Right atrium auricular region (tissue), 2 donors: ENCODE measurements around the gene HEY2. TPM values are rescaled to one million over a fixed set of nuclear protein-coding genes. Genes with fewer than 3 reads are reported as not detected.

Experiments used
- DNase-seq: peaks from one replicate; pipeline ENCODE4 v3.0.0-alpha.2; 2019; ENCODE audit warnings: low spot score
- H3K27ac ChIP-seq, 2 donors: fragments of 200-600 bp; sonication (generic); 1 replicate in 1 of 2; 2 replicates in 1 of 2; pipeline ENCODE4 v1.5.1; 2016 to 2019
- H3K27me3 ChIP-seq, 2 donors: fragments of 200-600 bp; sonication (generic); one replicate each; pipeline versions ENCODE4 v1.5.1 to v1.6.0; 2017 to 2019
- H3K36me3 ChIP-seq: fragments of 200-600 bp; sonication (generic); one replicate; pipeline ENCODE4 v1.5.1; 2016
- H3K4me1 ChIP-seq, 2 donors: fragments of 200-600 bp; sonication (generic); one replicate each; pipeline versions ENCODE4 v1.5.1 to v1.6.0; 2017 to 2019
- H3K4me3 ChIP-seq, 2 donors: fragments of 200-600 bp; sonication (generic); 1 replicate in 1 of 2; 2 replicates in 1 of 2; pipeline ENCODE4 v1.5.1; 2017 to 2019; ENCODE audit warnings: mild to moderate bottlenecking in 1 of 2, moderate library complexity in 1 of 2
- H3K9me3 ChIP-seq, 2 donors: fragments of 200-600 bp; sonication (generic); one replicate each; pipeline ENCODE4 v1.5.1; 2019
- CTCF ChIP-seq, 2 donors: fragments of 200-600 bp; sonication (generic); IDR thresholded peaks; one replicate each; pipeline ENCODE4 v1.5.1; 2019; ENCODE audit warnings: antibody characterized with exemption in 2 of 2
- total RNA-seq, 2 donors: library from RNA; depleted of rRNA; stranded (reverse); fragments of >200 nt; gene quantifications; one replicate each; pipeline ENCODE4 v1.1.0, GENCODE V29; 2016

HEY2 gene
- total RNA-seq, 2 donors from 2014 or later = 1.8 to 2.7 TPM

GRCh38 chr6:125780540-125781313 is 31.3 kb downstream of the HEY2 start:
- no peak for TF ChIP-seq CTCF (IDR thresholded peaks at IDR 0.05)
- no peaks in the 10 kb centered on the region for H3K9me3 ChIP-seq
- H3K36me3 ChIP-seq = no peaks in the 10 kb centered on the region
- no peaks in the 10 kb centered on the region for H3K27me3 ChIP-seq
- DNase-seq = peak; percentile 68
- H3K4me1 ChIP-seq = peaks cover 0 to 8% of the 10 kb centered on the region in 2 donors
- H3K27ac ChIP-seq = peak overlapping the region; percentile 93 to 97
- peak overlapping the region; percentile 54 to 65 for H3K4me3 ChIP-seq

DNA sequence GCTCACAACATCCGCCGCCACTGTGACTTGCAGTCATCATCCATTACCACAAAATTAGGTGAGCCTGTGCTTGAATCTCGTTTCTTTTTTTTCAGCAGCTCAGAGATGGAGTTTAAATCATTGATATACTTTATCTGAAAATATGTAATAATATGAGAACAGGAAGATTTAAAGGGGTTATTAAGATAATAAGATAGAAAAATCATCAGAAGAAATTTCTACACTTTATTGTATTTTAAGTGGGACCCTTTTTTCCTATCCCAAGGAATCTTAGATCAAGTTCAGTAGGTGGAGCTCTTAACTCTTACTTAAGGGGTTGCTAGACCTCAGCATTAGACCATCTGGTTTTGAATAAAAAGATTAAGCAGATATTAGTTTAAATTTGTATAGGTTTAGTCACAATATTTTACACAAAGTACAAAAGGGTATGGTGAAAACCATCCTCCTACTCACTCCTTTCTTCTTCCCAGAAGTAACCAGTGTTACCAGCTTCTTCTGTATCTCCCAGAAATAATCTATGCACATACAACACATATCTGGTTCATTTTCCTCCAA is 32.0 kb downstream of the HEY2 start:
- Histone ChIP-seq H3K27ac (peak overlapping the region; percentile 93 to 97), H3K4me3 (peak overlapping the region; percentile 54 to 65), H3K27me3 (no peaks in the 10 kb centered on the region), H3K9me3 (no peaks in the 10 kb centered on the region), H3K36me3 (no peaks in the 10 kb centered on the region), H3K4me1 (peaks cover 0 to 8% of the 10 kb centered on the region in 2 donors)
- DNase-seq = no peak
- peak in 1 of 2 donors; percentile 24 for TF ChIP-seq CTCF (IDR thresholded peaks at IDR 0.05)

DNA sequence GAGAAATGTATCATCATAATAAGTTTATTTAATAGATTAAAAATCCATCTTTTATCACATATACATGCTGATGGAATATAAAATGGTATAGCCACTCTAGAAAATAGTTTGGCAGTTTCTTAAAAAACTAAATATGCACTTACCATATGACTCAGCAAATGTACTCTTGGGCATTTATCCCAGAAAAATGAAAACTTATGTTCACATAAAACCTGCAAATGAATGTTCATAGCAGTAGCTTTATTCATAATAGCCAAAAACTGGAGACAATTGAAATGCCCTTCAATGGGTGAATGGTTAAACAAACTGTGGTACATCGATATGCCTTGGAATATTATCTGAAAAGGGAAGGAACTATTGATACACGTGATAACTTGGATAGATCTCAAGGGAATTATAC is 34.9 kb downstream of the HEY2 start:
- no peaks in the 10 kb centered on the region for H3K36me3 ChIP-seq
- no peak overlapping the region for H3K4me3 ChIP-seq
- peaks cover 0 to 13% of the 10 kb centered on the region in 2 donors for H3K4me1 ChIP-seq
- no peak for DNase-seq
- no peaks in the 10 kb centered on the region for H3K27me3 ChIP-seq
- no peak overlapping the region for H3K27ac ChIP-seq
- no peak for TF ChIP-seq CTCF (IDR thresholded peaks at IDR 0.05)
- no peaks in the 10 kb centered on the region for H3K9me3 ChIP-seq

GRCh38 chr6:125787791-125788190 is 38.4 kb downstream of the HEY2 start:
- Histone ChIP-seq H3K4me3 (no peak overlapping the region), H3K9me3 (no peaks in the 10 kb centered on the region), H3K27ac (no peak overlapping the region), H3K4me1 (peaks cover 0 to 21% of the 10 kb centered on the region in 2 donors), H3K27me3 (no peaks in the 10 kb centered on the region), H3K36me3 (no peaks in the 10 kb centered on the region)
- DNase-seq = no peak
- peak in 1 of 2 donors; percentile 56 for TF ChIP-seq CTCF (IDR thresholded peaks at IDR 0.05)

DNA sequence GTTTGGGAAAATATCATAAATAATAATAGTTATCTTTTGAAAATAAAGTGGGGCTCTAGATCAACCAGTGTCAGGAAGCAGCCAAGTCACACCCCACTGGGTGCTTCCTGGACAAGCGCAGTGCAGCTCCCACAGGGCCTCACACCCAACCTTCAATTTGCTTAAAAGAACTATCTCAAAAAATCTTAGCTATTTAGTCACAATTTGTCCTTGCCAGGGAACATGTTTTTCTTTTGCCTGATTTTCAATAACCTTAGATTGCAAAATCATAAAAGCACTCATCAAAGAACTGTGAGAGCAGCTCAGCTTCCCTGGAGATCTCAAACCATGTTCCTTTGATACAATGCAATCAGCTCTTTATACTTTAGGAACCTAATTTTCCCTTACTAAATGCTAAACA is 39.7 kb downstream of the HEY2 start:
- TF ChIP-seq CTCF (IDR thresholded peaks at IDR 0.05) = no peak
- Histone ChIP-seq H3K9me3 (no peaks in the 10 kb centered on the region), H3K27me3 (no peaks in the 10 kb centered on the region), H3K27ac (peak overlapping the region; percentile 95), H3K4me3 (no peak overlapping the region), H3K4me1 (peaks cover 0 to 31% of the 10 kb centered on the region in 2 donors), H3K36me3 (no peaks in the 10 kb centered on the region)
- DNase-seq = no peak
